ENCODE measurements around the gene NR5A2.

The NR5A2 gene

DNA sequence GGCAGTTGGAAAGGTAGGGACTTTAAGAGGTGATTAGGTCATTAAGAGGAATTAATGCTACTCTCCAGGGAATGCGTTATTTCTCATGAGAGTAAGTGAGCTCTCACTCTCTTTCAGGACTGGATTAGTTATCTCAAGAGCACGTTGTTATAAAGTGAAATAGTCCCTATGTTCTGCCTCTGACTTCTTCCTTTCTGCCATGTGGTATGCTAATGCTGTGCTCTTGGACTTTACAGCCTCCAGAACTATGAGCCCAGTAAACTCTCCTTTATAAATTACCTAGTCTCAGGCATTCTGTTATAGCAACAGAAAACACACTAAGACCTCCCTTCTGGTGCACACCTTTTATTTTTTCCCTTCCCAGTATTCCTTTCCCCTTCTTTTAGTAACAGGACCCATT is 187.8 kb downstream of the NR5A2 start:
- in situ Hi-C loops (cut with HindIII; ENCODE audit: low pct_ligation_motif_present, low sequenced_read_pairs), result no loop called here
- no peak for TF ChIP-seq CTCF (IDR thresholded peaks at IDR 0.05; ENCODE audit: low read depth, low read length, missing control alignments)
- Histone ChIP-seq H3K36me3 (replicated peaks) (no peaks in the 10 kb centered on the region), H3K4me3 (ENCODE audit: low read depth, low read length) (no peak overlapping the region), H3K27me3 (replicated peaks) (no peaks in the 10 kb centered on the region), H3K27ac (no peak overlapping the region)
- DNase-seq, result no peak

GRCh38 chr1:200217703-200218102 is 190.2 kb downstream of the NR5A2 start:
- in situ Hi-C loops (cut with HindIII; ENCODE audit: low pct_ligation_motif_present, low sequenced_read_pairs), result no loop called here
- H3K4me3 ChIP-seq (ENCODE audit: low read depth, low read length), result no peak overlapping the region

GRCh38 chr1:200221614-200222282 is 194.2 kb downstream of the NR5A2 start:
- H3K27me3 ChIP-seq (replicated peaks), result no peaks in the 10 kb centered on the region
- H3K27ac ChIP-seq, result no peak overlapping the region
- no peaks in the 10 kb centered on the region for H3K36me3 ChIP-seq (replicated peaks)
- no peak overlapping the region for H3K4me3 ChIP-seq (ENCODE audit: low read depth, low read length)
- DNase-seq, result no peak
- in situ Hi-C loops (cut with HindIII; ENCODE audit: low pct_ligation_motif_present, low sequenced_read_pairs), result no loop called here
- TF ChIP-seq CTCF (IDR thresholded peaks at IDR 0.05; ENCODE audit: low read depth, low read length, missing control alignments), result no peak

More at GRCh38 chr1:200217703-200218102, 190.2 kb downstream of the NR5A2 start:
- no peak for TF ChIP-seq CTCF (IDR thresholded peaks at IDR 0.05; ENCODE audit: low read depth, low read length, missing control alignments)
- Histone ChIP-seq H3K36me3 (replicated peaks) (no peaks in the 10 kb centered on the region), H3K27me3 (replicated peaks) (no peaks in the 10 kb centered on the region), H3K27ac (no peak overlapping the region)
- no peak for DNase-seq

DNA sequence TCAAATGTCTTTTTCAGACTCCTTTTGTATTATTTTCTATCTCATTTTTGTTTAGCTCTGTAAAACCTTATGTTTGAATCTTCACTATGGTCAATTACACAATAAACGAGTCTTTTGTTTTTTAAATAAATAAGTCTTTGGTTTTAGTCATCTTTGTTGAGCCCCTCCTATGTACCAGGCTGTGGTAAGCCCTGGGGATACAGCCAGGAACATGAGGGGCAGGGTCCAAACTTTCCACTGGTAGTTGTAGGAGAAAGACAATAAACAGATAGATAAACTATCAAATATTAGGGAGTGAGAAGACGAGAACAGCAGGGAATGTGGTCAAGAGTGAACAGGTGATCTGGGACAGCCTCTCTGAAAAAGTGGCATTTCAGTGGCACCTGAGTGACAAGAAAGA is 195.7 kb downstream of the NR5A2 start:
- TF ChIP-seq CTCF (IDR thresholded peaks at IDR 0.05; ENCODE audit: low read depth, low read length, missing control alignments), result no peak
- in situ Hi-C loops (cut with HindIII; ENCODE audit: low pct_ligation_motif_present, low sequenced_read_pairs), result no loop called here
- DNase-seq, result no peak
- Histone ChIP-seq H3K4me3 (ENCODE audit: low read depth, low read length) (no peak overlapping the region), H3K36me3 (replicated peaks) (no peaks in the 10 kb centered on the region), H3K27me3 (replicated peaks) (no peaks in the 10 kb centered on the region), H3K27ac (no peak overlapping the region)

DNA sequence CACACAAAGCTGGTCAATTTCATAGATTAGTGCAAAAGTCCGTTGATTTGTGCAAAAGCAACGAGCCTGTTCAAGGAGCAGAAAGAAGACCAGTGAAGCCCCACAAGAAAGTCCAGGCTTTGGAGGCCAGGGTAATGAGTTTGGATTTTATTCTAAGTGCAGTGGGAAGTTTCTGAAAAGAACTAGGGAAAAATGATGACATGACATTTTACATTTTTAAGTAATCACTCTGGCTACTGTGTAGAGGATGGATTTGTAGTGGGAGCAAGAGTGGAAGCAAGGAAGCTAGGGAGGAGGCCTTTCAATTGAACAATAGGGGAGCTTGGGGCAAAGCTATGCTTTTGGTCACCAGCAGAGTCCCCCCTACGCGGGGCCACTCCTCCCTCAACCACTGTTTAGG is 196.1 kb downstream of the NR5A2 start:
- no peaks in the 10 kb centered on the region for H3K27me3 ChIP-seq (replicated peaks)
- DNase-seq, result no peak
- H3K4me3 ChIP-seq (ENCODE audit: low read depth, low read length), result no peak overlapping the region
- in situ Hi-C loops (cut with HindIII; ENCODE audit: low pct_ligation_motif_present, low sequenced_read_pairs), result no loop called here
- no peak overlapping the region for H3K27ac ChIP-seq
- no peak for TF ChIP-seq CTCF (IDR thresholded peaks at IDR 0.05; ENCODE audit: low read depth, low read length, missing control alignments)
- H3K36me3 ChIP-seq (replicated peaks), result no peaks in the 10 kb centered on the region

DNA sequence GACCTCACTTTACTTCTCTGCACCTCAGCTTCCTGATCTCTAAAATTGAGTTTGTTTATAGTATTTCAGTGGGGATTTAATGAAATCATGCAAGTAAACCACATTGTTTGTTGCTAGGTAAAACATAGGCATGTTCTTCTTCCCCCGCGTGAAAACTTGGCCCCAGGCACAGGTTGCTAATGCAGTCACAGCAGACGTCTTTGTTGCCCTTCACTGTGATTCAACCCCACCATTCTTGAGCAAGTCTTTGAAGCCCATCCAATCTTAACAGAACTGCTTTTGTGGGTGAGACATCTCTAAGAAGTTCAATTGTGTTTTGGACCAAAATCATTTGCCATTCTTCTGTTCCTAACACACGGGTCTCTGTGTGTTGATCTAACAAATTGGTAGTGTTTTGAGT is 196.8 kb downstream of the NR5A2 start:
- no peak overlapping the region for H3K4me3 ChIP-seq (ENCODE audit: low read depth, low read length)
- no peak for DNase-seq
- TF ChIP-seq CTCF (IDR thresholded peaks at IDR 0.05; ENCODE audit: low read depth, low read length, missing control alignments), result no peak
- H3K27me3 ChIP-seq (replicated peaks), result no peaks in the 10 kb centered on the region
- in situ Hi-C loops (cut with HindIII; ENCODE audit: low pct_ligation_motif_present, low sequenced_read_pairs), result no loop called here
- H3K36me3 ChIP-seq (replicated peaks), result no peaks in the 10 kb centered on the region
- no peak overlapping the region for H3K27ac ChIP-seq
